WTC11 (cell line): ENCODE measurements around the gene KLHL41. TPM values are rescaled to one million over a fixed set of nuclear protein-coding genes. Genes with fewer than 3 reads are reported as not detected.
A peak's percentile ranks its signal among the peaks of the same experiment; 100 is the strongest.
"Not testable (repeated sequence)": the region's sequence is repeated elsewhere in the genome, so short reads cannot be mapped to it uniquely, and the experiment has no call there.

Experiments
- ATAC-seq: fragments of 200-7000 bp; cut with Tn5 transposase; 2 replicates; pipeline ENCODE4 v1.10.0; 2021; ENCODE audit warnings: mild to moderate bottlenecking, moderate library complexity
- CTCF ChIA-PET: fragments of 300-600 bp; sonication (Branson Sonifier 250); formaldehyde crosslinking; loops from one replicate; lab custom pipeline; 2021; ENCODE audit warnings: antibody characterized with exemption; lab: Charles Lee
- POLR2A ChIA-PET: fragments of 350-600 bp; sonication (Branson Sonifier 250); formaldehyde crosslinking; loops from one replicate; lab custom pipeline; 2021; ENCODE audit warnings: antibody characterized with exemption; lab: Charles Lee
- DNase-seq: peaks from one replicate; pipeline ENCODE4 v3.0.0; 2021; ENCODE audit warnings: low spot score
- H3K27ac Mint-ChIP-seq: 2 replicates; pipeline ENCODE4 v1.8.0; 2021; ENCODE audit warnings: mixed read lengths
- H3K27me3 Mint-ChIP-seq: 2 replicates; pipeline ENCODE4 v1.8.0; 2021; ENCODE audit warnings: low read depth, mild to moderate bottlenecking, moderate library complexity, mixed read lengths
- H3K36me3 Mint-ChIP-seq: 2 replicates; pipeline ENCODE4 v1.8.0; 2021; ENCODE audit warnings: mixed read lengths
- H3K4me1 Mint-ChIP-seq: 2 replicates; pipeline ENCODE4 v1.8.0; 2022; ENCODE audit warnings: mixed read lengths
- H3K4me3 Mint-ChIP-seq: 2 replicates; pipeline ENCODE4 v1.8.0; 2021; ENCODE audit warnings: mild to moderate bottlenecking, moderate library complexity, mixed read lengths
- H3K9me3 Mint-ChIP-seq: 2 replicates; pipeline ENCODE4 v1.8.0; 2021; ENCODE audit warnings: mixed read lengths
- CREM ChIP-seq: sonication (generic); formaldehyde crosslinking; IDR thresholded peaks from 2 replicates; pipeline ENCODE4 v1.8.1; 2022; ENCODE audit warnings: mild to moderate bottlenecking, missing genetic modification reagents, moderate library complexity
- ESRRA ChIP-seq: sonication (generic); formaldehyde crosslinking; IDR thresholded peaks from 2 replicates; pipeline ENCODE4 v1.8.1; 2022; ENCODE audit warnings: mild to moderate bottlenecking, missing genetic modification reagents, borderline replicate concordance
- GABPB1 ChIP-seq: sonication (generic); formaldehyde crosslinking; IDR thresholded peaks from 2 replicates; pipeline ENCODE4 v1.8.1; 2023; ENCODE audit warnings: mild to moderate bottlenecking, missing genetic modification reagents
- NFATC4 ChIP-seq: fragments of 250-450 bp; sonication (Bioruptor Pico); IDR thresholded peaks from 2 replicates; pipeline ENCODE4 v1.9.0; 2021; ENCODE audit warnings: mild to moderate bottlenecking
- NR2C2 ChIP-seq: sonication (generic); formaldehyde crosslinking; IDR thresholded peaks from 2 replicates; pipeline ENCODE4 v1.8.0; 2022; ENCODE audit warnings: mild to moderate bottlenecking, missing genetic modification reagents
- ZNF232 ChIP-seq: sonication (generic); formaldehyde crosslinking; IDR thresholded peaks from 2 replicates; pipeline ENCODE4 v1.8.0; 2022; ENCODE audit warnings: mild to moderate bottlenecking, missing genetic modification reagents
- total RNA-seq: library from RNA; stranded (reverse); gene quantifications from 3 replicates; pipeline ENCODE4 v1.2.3, GENCODE V29; 2021
- TF ChIP-seq, protein P1 (sequence below): sonication (generic); formaldehyde crosslinking; IDR thresholded peaks from 2 replicates; pipeline ENCODE4 v1.8.0; 2022; ENCODE audit warnings: mild to moderate bottlenecking, missing genetic modification reagents
- TF ChIP-seq, protein P2 (sequence below): fragments of 250-450 bp; sonication (Bioruptor Pico); IDR thresholded peaks from 2 replicates; pipeline ENCODE4 v2.1.2; 2022; ENCODE audit warnings: mild to moderate bottlenecking, moderate library complexity

Gene KLHL41
- total RNA-seq, 1 experiment from 2014 or later = not detected

DNA sequence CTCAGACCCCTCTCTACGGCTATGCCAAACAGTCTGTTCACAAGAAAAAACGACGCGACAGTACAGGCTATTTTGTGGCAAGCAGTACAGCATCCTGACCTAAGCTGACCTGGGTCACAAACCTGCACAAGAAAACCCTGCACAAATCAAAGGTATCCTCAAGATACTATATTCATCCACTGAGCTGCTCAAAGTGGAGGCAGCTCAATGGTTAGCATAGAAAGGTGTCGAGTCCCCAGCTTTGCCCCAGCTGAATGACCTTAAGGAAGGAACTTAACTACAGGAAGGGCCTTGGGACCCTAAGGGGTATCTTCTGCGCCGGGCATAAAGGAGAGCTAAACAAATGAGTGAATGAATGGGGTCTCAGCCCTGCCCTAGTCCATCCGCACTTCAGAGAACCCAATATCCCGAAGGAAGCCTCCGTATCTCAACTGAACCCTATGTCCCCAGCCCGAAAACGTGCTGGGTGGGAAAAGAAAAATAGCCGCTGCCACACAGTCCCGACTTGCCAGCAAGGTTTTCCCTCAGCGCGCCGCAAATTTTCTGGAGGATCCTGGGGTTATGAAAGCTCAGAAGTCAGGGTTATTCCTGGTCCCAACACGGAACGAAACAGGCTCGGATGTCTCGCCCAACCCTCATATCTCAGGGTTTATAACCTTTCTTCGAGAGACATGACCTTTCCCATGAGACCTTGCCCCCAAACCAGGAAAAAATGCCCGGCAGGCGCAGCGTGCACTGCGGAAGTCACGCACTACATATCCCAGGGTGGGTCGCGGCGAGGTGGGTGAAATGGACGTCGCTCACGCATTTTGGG, 63.9 kb downstream of the KLHL41 start, which contains the start of gene FASTKD1 (continued):
- TF ChIP-seq, protein P1, sequence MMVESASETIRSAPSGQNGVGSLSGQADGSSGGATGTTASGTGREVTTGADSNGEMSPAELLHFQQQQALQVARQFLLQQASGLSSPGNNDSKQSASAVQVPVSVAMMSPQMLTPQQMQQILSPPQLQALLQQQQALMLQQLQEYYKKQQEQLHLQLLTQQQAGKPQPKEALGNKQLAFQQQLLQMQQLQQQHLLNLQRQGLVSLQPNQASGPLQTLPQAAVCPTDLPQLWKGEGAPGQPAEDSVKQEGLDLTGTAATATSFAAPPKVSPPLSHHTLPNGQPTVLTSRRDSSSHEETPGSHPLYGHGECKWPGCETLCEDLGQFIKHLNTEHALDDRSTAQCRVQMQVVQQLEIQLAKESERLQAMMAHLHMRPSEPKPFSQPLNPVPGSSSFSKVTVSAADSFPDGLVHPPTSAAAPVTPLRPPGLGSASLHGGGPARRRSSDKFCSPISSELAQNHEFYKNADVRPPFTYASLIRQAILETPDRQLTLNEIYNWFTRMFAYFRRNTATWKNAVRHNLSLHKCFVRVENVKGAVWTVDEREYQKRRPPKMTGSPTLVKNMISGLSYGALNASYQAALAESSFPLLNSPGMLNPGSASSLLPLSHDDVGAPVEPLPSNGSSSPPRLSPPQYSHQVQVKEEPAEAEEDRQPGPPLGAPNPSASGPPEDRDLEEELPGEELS (CRISPR knock-in tag) = no peak
- TF ChIP-seq GABPB1 (CRISPR knock-in tag) (peak; percentile 82), CREM (peak; percentile 69; the same call in 1 of the 2 replicates), ZNF232 (CRISPR knock-in tag) (no peak), NFATC4 (no peak), NR2C2 (peak; percentile 73), ESRRA (CRISPR knock-in tag) (peak; percentile 98)
- TF ChIP-seq, all 79 proteins: peak for 11

DNA sequence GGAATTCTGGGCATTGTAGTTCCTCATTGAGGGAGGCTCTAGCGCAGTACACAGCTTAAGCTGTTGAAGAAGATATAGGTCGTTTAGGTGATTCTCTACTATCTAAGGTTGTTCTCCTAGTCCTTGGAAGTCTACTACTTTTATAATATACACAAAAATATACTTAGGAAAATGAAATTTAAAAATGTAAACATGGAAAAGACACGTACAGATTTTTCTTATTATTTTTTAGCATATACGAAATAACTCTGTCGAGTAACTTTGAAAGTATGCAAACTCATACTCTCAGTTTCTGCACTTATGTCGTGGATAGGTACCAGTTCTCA, 64.4 kb downstream of the KLHL41 start:
- no peak for ATAC-seq
- POLR2A ChIA-PET = no interaction called here

DNA sequence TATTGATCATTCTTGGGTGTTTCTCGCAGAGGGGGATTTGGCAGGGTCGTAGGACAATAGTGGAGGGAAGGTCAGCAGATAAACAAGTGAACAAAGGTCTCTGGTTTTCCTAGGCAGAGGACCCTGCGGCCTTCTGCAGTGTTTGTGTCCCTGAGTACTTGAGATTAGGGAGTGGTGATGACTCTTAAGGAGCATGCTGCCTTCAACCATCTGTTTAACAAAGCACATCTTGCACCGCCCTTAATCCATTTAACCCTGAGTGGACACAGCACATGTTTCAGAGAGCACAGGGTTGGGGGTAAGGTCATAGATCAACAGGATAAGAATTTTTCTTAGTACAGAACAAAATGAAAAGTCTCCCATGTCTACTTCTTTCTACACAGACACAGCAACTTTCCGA, 65.0 kb downstream of the KLHL41 start:
- peaks cover 11% of the 10 kb centered on the region; the same call in 1 of the 2 replicates for H3K4me1 Mint-ChIP-seq
- peaks cover 24% of the 10 kb centered on the region for H3K27me3 Mint-ChIP-seq
- POLR2A ChIA-PET, CTCF ChIA-PET, H3K9me3 Mint-ChIP-seq, H3K36me3 Mint-ChIP-seq, H3K27ac Mint-ChIP-seq, DNase-seq, ATAC-seq: not testable (repeated sequence)
- peak overlapping the region; percentile 30; the same call in 1 of the 2 replicates for H3K4me3 Mint-ChIP-seq

More for the DNA sequence above, 64.4 kb downstream of the KLHL41 start:
- DNase-seq = no peak
- CTCF ChIA-PET = no interaction called here
- Mint-ChIP-seq H3K36me3 (peaks cover 7% of the 10 kb centered on the region; the same call in 1 of the 2 replicates), H3K4me3 (peak overlapping the region; percentile 98), H3K27ac (peak overlapping the region; percentile 98), H3K27me3 (peaks cover 18% of the 10 kb centered on the region), H3K9me3 (peaks cover 6% of the 10 kb centered on the region; the same call in 1 of the 2 replicates), H3K4me1 (peaks cover 11% of the 10 kb centered on the region; the same call in 1 of the 2 replicates)
- TF ChIP-seq CREM = peak; percentile 23; the same call in 1 of the 2 replicates
- TF ChIP-seq, protein P2, sequence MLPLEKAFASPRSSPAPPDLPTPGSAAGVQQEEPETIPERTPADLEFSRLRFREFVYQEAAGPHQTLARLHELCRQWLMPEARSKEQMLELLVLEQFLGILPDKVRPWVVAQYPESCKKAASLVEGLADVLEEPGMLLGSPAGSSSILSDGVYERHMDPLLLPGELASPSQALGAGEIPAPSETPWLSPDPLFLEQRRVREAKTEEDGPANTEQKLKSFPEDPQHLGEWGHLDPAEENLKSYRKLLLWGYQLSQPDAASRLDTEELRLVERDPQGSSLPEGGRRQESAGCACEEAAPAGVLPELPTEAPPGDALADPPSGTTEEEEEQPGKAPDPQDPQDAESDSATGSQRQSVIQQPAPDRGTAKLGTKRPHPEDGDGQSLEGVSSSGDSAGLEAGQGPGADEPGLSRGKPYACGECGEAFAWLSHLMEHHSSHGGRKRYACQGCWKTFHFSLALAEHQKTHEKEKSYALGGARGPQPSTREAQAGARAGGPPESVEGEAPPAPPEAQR = no peak

DNA sequence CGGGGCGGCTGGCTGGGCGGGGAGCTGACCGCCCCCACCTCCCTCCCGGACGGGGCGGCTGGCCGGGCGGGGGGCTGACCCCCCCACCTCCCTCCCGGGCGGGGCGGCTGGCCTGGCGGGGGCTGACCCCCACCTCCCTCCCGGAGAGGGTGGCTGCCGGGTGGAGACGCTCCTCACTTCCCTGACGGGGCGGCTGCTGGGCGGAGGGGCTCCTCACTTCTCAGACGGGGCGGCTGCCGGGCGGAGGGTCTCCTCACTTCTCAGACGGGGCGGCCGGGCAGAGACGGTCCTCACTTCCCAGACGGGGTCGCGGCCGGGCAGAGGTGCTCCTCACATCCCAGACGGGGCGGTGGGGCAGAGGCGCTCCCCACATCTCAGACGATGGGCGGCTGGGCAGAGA, 65.8 kb downstream of the KLHL41 start:
- ATAC-seq, DNase-seq, CTCF ChIA-PET, H3K36me3 Mint-ChIP-seq, H3K9me3 Mint-ChIP-seq, H3K27ac Mint-ChIP-seq, H3K4me3 Mint-ChIP-seq, POLR2A ChIA-PET: not testable (repeated sequence)
- peaks cover 26% of the 10 kb centered on the region for H3K27me3 Mint-ChIP-seq
- H3K4me1 Mint-ChIP-seq = peaks cover 11% of the 10 kb centered on the region; the same call in 1 of the 2 replicates

Other genes with a start within 250 kb of the KLHL41 start
- gene LRP2, start 147.2 kb upstream of the KLHL41 start, total RNA-seq = 0.59 to 1.2 TPM (median 1.0 TPM) in 3 replicates
- 0.90 to 1.6 TPM (median 1.5 TPM) in 3 replicates for gene BBS5, start 30.2 kb upstream of the KLHL41 start, total RNA-seq
- gene FASTKD1, start 64.2 kb downstream of the KLHL41 start, total RNA-seq = 69.7 to 72.4 TPM (median 71.2 TPM) in 3 replicates
- 63.7 to 77.7 TPM (median 72.2 TPM) in 3 replicates for gene PPIG, start 74.6 kb downstream of the KLHL41 start, total RNA-seq
- 0.20 to 0.60 TPM (median 0.25 TPM) in 3 replicates for gene CFAP210, start 184.7 kb downstream of the KLHL41 start, total RNA-seq
- 6.1 to 8.1 TPM (median 7.3 TPM) in 3 replicates for gene PHOSPHO2, start 184.8 kb downstream of the KLHL41 start, total RNA-seq
- gene KLHL23, start 224.1 kb downstream of the KLHL41 start, total RNA-seq = 44.2 to 45.8 TPM (median 45.6 TPM) in 3 replicates